COLO668 (cell line): Measurements from ENCODE around the gene COBL.
"Not testable (repeated sequence)": the region's sequence is repeated elsewhere in the genome, so short reads cannot be mapped to it uniquely, and the experiment has no call there.

ENCODE experiments used
- DNase-seq: peaks from one replicate; lab custom pipeline; 2025; ENCODE audit not compliant: unreplicated experiment; lab: John Stamatoyannopoulos, UW

The COBL gene

DNA sequence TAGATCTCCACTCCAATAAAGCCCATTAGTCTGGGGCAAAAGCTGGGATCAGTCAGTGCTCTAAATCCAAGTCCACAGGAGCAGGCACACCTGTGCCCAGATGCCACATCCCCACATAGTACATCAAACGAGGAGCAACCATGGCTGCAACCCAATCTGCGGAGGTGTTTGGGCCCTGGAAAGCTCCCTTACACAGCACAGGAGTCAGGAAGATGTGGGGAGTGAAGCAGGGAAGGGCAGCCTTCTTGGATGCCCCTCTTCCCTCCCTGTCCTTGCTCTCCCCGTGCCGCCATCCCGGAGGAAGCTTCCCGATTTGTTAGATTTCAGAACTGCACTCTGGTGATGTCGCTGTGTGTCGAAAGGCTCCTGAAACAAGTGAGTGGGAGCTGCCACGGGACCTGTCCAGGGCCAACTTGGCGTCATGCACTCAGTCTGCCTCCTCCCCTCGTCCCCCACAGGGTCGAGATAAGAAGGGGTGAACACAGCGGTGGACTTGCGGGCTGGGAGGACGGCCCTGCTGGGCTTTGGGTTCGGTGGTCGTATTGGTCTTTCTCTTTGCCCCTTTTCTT, 303.3 kb downstream of the COBL start:
- no peak for DNase-seq

DNA sequence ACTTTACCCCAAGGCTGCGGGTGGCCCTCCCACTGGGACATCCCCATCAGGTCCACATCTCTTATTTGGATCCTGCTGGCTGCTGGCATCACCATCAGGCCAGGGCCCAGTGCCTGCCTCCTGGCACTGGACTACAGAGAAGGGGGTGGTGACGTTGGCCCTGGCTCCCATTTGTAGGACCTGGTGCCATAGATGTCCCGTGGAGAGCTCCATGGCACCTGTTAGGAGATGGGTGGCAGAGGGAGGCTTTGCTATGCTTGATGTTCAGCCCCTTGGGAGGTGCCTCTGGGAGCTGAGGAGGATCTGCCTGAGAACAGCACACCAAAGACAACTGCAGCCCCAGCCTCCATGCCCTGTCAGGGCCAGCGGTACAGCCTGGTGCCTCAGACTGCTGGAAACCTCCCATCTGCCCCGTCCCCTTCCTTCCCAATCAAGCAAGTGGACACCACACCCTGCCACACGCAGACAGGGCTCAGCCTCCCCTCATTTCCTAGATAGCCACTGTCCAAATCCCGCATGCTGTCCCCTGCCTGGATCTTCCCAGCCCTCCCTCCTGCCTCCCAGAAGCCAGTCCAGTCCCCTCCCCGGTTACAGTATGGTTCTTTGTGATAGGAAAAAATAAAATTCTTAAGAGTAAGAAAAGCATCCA, 303.9 kb downstream of the COBL start:
- no peak for DNase-seq

DNA sequence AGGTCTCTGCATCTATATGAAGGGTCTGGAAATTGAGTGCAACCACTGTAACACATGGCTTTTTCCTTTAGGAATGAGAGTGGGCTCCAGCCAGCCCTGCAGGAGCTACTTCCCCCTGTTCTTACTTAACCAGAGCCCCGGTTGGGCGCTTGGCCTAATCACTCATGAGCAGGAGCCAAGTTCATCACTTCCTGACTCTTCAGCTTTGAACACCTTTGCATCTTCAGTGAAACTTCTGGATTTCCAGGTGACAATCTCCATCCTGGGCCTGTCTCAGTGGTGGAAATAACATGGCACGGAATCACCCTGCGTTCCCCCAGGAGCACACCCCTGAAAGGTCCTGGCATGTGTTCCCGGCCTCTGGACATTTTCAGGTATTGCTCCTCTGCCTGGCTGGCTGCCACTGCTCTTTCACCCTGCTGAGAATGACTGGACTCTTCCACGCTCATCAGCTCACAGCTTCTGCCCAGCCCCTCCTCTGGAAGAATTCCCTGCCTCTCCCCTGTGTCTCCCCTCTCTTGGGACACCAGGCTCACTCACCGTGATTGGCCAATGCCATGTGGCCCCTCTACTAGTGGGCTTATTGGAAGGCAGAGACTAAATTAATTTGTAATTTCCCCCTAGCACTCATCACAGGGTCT, 304.8 kb downstream of the COBL start:
- DNase-seq, result no peak

DNA sequence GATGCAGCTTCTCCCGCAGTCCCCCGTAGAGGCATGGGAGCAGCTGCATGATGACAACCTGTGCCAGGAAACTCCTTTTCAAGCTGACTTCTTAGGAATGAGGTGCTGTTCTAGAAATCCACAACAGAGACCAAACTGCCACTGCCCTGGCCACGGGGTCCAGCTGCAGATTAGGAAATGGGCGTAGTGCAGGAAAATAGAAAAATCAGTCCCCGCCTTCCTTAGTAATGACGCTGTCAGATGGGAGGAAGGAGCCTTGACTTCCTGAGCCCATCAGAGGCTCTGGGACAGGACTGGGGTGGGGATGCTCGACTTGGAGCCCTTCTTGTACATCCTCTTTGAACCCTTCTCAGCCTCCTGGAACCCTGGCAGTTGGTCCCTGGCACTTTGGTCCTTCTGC, 306.1 kb downstream of the COBL start:
- DNase-seq, result no peak

DNA sequence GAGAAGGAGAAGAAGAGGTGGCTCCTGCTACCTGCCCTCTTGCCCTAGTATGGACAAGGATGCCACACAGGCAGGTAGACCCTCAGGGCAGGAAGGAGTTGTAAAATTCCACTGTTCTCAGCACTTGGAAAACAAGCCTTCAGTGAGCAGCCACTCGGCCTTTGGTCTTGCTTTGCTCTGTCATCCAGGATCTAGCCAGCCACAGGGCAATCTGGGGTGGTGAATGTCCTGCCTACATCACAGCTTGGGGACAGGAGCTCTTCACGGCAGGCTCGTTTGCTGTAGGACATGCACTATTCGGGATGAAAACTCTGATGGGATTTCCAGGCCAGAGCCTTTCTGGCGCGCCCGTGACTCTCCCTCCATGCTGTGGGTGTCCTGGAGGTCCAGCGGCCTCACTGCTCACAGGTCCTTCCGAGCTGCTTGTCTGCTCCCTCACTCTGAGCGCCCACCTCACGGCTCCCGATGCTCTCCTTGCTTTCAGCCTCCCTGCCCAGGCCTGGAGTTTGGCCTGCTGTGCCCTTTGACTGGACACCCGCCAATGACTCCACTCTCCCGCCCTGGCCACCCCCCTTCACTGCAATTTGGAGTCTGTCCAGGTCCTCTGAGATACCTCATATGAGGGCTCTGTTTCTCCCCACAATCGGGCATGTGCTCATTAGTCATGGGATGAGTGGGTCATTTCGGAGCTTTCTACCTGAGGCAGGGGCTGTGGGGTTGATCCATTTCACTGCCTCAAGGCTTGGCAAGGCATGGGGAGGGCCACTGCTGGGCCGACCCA, 306.7 kb downstream of the COBL start:
- no peak for DNase-seq

DNA sequence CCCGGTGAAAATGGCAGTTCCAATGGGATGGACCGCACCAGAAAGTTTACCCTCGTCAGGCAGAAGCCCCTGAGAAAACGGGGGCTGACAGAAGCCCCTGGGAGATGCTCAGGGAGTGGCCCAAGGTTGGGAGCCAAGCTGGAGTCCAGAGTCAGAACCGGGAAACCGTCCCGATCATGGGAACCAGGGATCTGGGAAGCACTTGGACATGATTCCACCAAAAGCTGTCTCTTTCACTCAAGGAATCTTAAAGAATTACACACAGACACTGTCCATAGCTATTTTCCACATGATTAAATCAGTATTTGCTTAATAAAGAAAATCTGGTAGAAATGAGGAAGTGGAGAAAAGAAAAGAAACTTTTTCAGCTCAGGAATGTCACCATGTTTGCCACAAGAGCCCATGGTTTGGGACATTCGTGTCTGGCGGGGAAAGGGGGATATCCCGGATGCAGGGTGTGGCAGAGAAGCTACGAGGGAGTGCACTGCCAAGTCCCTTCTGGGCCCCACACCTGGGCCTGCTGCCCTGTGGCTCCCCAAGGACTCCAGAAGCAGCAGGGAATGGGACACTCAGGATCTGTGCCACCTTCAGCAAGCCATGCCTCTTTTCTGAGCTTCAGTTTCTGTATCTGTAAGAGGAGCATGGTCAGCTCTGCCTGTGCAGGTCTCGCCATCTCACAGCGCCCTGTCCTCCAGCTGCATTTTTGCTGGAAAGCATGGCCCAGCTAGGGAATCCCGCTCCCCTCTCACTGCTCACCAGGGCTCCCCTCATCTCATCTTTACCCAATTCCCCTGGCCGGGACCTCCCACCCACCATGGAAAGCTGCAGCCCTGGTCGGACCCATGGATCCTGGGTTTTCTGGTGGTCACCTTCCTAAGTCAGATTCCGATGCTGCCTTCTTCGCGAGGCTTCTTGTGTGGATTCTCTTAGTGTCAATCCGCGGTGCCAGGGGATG, 308.8 kb downstream of the COBL start:
- no peak for DNase-seq

DNA sequence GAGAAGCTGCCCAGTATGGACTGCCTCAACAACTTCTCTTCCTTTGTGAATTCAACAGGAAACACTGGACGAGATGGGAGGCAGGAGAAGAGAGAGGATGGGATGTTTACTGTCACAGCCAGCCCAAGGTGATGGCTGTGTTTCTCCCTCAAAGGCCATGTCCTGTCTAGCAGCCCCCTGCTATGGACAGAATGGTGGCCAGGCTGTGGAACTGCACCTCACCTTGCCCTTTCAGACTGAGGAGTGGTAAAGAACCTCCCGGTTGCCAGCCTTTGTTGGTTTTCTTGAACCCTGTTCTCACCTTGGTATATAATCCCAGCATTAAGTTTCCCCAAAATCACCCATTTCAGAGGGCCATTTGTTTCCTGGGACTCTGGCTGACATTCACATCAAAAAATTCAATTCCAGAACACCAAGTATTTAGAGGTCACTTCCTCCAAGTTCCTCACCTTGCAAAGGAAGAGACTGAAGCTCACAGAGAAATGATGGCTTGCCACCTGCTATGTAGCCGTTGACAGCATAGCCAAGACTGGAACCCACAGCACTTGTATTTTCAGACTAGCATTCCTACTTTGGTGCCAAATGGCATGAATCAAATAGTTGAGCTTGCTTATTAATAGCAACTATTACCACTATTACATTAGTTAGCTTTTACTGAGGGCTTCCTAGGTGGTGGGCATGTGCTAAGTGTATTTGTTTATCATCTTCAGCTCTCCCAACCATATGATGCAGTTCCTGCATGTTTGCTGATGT, 309.9 kb downstream of the COBL start:
- no peak for DNase-seq

DNA sequence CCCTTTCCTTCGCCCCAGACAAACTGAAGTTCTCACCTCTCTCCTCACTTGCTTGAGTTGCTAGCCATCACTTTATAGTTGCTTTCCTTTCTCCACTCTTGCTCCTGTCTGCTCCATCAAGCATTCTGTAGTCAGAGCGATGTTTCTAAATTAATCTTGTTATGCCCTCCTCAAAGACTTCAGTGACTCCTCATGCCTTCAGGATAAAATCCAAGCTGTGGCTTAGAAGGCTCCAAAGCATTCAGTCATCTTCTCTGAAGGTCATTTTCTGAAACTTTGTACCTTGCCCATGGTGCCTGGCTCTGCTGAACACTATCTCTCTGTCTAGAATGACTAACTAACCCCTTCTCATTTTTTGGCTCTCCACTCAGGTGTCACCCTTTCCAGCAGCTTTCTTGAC, 311.5 kb downstream of the COBL start:
- DNase-seq, result no peak

DNA sequence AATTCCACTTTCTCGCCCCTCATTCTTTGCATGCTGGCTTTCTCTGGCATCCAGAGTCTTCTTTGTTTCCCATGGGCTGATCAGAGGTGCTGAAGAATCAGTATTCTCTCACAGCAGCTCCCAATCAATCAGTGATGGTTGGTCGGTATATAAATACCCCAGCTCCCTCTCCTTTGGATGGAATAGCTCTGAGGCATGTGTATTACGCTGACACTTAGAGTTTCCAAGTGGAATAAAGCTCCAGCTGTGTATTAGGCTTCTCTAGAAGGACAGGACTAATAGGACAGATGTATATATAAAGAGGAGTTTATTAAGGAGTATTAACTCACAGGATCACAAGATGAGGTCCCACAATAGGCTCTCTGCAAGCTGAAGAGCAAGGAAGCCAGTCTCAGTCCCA, 315.7 kb downstream of the COBL start:
- no peak for DNase-seq

DNA sequence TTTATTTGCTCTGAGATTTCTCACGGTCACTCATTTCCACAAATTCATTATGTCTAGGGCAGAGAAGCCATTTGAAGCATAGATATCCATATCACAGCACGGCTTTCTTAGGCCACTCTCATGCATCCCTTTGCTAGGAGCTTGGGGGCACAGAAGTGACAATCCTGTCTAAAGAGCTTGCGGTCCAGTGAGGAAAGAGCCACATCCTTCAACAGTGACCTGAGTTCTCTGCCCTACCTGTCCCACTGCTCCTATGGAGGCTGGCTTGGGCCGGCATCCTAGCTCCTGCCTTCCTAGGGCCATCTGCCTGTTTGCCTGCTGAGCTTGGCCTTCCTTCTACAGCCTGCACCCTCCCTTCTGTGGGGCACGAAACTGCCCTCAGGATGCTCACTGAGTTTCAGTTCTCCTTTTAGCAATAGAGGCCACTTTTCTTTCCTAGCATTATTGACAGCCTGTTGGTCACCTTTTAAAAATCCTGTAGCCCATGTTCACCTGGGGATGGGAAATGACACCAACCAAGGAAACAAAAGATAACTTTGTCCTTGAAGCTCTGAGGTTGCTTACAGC, 321.8 kb downstream of the COBL start:
- no peak for DNase-seq

DNA sequence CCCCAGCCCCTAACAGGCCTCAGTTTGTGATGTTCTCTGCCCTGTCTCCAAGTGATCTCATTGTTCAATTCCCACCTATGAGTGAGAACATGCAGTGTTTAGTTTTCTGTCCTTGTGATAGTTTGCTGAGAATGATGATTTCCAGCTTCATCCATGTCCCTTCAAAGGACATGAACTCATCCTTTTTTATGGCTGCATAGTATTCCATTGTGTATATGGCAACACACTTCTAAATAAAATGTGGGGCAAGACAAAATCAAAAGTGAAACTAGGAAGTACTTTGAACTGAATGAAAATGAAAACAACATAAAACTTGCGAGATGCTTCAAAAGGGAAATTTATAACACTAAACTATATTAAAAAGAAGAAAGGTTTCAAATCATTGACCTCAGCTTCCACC, 326.4 kb downstream of the COBL start:
- not testable (repeated sequence) for DNase-seq

DNA sequence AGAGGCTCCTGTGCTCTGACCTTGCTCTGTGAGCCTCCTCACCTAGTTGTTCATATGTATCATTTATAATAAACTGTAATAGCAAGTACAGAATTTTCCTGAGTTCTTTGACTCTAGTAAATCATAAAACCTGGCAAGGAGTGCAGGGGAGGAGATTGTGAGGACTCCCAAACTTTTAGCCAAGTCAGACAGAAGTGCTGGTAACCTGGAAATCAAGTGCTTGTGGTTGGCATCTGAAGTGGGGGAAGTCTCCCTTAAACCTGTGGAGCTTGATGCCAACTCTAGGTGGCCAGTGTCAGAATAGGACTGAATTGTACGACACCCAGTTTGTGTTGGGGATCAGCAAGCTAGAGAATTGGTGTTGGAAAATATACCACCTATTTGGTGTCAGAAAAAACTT, 327.6 kb downstream of the COBL start:
- DNase-seq, result no peak

DNA sequence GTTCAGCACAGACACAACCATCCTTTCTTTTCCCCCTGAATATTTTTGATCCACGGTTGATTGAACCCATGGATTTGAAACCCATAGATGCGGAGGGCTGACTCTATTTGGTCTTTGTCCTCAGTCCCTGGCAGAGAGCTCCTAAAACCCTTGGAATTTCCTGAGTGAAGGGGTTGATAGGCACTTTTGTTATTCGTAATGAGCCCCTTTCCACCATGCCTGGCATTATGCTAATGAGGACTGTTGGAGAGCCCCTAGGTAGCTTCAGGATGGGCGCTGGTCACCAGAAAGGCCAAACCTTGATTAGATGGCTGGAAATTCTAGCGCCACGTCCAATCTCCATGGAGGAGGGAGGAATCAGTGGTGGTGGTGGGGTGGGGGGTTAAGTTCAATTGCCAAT, 328.1 kb downstream of the COBL start:
- DNase-seq, result no peak

DNA sequence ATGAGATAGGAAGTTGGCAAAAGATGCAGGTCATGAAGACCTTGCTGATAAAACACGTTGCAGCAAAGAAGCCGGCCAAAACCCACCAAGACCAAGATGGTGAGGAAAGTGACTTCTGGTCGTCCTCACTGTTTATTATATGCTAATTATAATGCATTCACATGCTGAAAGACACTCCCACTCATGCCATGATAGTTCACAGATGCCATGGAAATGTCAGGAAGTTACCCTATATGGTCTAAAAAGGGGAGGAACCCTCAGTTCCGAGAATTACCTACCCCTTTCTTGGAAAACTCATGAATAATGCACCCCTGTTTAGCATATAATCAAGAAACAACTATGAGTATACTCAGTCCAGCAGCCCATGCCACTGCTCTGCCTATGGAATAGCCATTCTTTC, 331.5 kb downstream of the COBL start:
- no peak for DNase-seq

DNA sequence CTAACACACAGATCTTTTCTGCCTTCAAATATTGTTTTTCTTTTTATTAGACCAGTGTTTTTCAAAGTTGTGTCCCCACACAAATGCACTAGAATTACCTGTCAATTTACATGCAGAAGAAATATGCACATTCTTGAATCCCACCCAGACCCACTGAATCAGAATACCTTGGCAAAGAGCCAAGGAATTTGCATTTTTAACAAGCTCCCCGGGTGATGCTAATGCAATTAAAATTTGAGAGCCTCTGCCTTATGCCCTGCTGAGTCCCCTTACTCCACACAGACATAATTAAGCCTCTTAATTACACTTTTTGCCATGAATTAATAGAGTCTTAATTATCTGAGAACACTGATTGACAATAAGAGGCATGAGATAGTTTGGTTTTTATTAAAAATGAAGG, 332.8 kb downstream of the COBL start:
- no peak for DNase-seq

DNA sequence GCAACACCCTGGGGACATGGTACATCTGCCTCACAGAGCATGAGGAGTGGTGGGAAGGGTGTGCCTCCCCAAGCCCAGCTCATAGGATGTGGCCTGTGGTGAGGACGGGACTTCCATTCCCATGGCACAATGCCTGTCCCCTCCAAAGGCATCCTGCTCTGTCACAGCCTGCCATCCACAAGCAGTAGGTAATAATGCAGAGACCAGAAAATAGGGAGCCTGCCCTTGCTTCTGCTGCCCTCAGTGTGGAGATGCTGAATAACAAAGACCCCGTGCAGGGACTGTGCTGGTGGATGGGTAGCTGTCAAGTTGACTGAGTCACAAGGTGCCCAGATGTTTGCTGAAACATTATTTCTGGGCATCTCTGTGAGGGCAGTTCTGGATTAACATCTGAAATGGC, 334.0 kb downstream of the COBL start:
- DNase-seq, result no peak

DNA sequence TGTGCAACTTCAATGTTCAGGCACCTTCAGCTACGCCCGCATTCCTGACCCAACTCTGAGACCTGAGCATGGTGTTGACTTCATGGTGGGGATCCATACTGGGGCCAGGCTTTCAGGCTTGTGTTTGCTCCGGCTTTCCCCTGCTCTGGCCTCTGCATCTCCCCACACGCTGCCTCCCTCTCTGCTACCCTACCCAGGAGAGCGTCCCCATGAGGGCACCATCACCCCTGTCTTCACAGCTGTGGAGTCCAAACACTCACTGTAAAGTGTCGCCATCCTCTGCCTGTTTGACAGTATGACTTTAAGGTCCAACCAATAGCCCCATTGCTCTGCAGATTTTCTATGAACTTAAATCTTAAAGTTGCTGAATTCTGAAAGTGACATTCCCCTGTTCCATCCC, 334.9 kb downstream of the COBL start:
- no peak for DNase-seq

DNA sequence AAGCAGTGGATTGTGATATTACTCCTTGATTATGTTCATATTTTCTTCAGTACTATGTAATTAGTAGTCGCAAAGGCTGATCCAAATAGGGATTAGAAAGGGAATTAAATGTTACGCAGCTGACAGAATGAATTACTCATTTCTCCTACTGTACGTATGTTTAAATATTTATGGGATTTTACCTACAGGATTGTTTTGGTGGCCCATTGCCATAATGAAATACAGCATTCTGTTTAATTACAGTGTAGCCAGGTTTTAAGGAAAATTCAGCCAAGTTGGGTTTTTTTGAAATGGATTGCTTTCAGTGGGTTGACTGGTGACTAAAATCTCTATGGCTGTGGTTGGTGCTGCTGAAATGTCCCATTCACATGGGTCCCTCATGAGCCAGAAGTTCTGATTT, 336.2 kb downstream of the COBL start:
- no peak for DNase-seq

DNA sequence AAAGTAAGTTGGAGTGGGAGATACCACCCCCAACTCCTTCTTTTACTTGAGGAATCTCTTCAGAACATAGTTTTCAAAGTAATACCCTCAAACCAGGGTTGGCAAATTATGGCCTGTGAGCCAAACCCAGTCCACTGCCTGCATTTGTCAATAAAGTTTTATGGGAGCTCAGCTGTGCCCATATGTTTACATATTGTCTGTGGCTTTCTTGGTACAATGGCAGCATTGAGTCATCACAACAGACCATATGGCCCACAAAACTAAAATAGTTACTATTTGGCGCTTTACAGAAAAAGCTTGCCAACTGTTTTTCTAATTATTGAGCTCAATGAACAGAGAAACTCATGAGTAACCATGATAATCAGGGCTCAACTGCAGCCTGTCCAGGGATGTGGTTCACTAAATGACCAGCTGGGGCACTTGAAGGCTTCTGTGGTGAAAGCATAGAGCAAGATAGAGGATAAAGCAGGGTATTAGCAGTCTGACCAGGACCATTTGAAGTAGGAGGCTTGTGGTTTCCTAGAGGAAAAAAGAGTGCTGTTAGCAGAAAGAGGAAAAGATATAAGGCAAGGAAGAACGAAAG, 337.9 kb downstream of the COBL start:
- peak; percentile 27 for DNase-seq

DNA sequence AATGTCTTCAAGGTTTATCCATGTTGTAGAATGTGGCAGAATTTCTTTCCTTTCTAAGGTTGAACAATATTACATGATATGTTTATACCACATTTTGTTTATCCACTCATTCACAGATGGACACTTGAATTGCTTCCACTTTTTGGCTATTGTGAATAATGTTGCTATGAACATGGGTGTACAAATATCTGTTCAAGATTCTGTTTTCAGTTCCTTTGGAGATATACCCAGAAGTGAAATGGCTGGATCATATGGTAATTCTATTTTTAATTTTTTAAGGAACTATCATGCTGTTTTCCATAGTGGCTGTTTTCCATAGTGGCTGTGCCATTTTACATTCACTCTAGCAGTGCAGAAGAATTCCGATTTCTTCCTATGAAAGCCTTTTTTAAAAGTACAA, 339.2 kb downstream of the COBL start:
- no peak for DNase-seq
